ENCODE data around the gene NPIPB13. TPM values are rescaled to one million over a fixed set of nuclear protein-coding genes. Genes with fewer than 3 reads are reported as not detected.
"Not testable (repeated sequence)": the region's sequence is repeated elsewhere in the genome, so short reads cannot be mapped to it uniquely, and the experiment has no call there.

The NPIPB13 gene
- 0.68 TPM in 1 of 2 replicates, not detected in the other for total RNA-seq (2014; rRNA removed; shearing (Covaris generic))

DNA sequence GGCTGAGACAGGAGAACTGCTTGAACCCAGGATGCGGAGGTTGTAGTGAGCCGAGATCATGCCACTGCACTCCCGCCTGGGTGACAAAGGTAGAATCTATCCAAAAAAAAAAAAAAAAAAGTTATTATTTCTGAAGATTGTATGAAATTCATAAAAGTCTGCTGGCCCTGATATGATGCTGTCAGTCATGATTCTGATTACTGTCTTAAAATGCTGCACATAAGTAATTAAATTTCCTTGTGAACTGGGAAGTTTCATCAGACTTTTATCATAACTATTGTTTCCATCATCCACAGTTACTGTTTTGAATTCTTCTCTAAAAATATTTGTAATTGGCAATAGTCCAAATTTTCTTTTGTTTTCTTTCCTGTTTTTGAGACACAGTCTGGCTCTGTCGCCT, at the start of gene NPIPB13:
TSS of gene NPIPB13 (minus strand) at position 101 of the 400 bp plus-strand sequence. CDS start 2,906 bp downstream, outside the sequence.
- in situ Hi-C loops (cut with HindIII; ENCODE audit: low sequenced_read_pairs); DNase-seq (ENCODE audit: low spot score): not testable (repeated sequence)

DNA sequence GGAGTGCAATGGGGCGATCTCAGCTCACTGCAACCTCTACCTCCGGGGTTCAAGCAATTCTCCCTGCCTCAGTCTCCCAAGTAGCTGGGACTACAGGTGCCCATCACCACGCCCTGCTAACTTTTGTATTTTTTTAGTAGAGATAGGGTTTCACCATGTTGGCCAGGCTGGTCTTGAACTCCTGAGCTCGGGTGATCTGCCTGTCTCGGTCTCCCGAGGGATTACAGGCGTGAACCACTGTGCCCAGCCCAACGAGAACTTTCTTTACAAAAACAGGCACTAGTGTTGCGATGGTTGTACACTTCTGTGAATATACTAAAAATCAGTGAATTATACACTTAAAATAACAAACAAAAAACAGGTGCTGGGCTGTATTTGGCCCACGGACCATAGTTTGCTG, 34.1 kb upstream of the NPIPB13 start:
- in situ Hi-C loops (cut with HindIII; ENCODE audit: low sequenced_read_pairs); DNase-seq (ENCODE audit: low spot score): not testable (repeated sequence)

DNA sequence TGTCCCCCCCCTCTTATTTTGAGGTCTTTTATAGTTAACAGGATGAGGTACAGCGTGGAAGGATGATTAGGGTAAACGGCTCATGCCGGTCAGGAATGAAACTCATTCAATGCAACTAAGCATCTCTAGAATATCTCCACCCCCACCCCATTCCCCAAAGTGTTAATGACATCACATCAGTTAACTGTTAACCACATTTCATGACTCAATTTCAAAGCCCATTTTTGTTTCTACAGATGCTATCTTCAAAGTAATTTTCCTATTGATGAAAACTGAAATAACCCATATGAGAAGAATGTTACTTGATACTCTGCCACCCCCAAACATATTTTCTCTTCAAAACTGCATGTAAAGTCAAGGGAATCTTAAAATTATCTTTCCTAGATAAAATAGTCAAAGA, 30.2 kb upstream of the NPIPB13 start:
- in situ Hi-C loops (cut with HindIII; ENCODE audit: low sequenced_read_pairs); DNase-seq (ENCODE audit: low spot score): not testable (repeated sequence)

DNA sequence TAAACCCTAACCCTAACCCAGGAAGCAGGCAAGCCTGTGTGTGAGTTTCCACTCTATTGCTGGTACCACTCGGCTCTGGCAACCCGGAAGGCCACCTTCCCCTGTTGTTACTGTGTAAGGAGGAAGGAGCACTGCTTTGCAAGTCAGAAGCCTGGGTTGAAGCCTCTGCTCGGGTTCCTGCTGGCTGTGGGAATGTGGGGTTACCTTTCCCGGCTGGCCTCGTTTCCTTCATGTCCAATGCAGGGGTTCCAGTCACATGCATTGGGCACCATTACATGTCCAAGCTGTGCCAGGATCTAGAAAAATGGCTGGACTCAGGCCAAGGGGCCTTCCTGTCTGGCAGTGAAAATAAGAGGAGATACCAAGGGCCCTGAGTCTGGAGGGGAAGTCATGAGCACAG, 31.2 kb downstream of the NPIPB13 start:
- DNase-seq (ENCODE audit: low spot score); in situ Hi-C loops (cut with HindIII; ENCODE audit: low sequenced_read_pairs): not testable (repeated sequence)

DNA sequence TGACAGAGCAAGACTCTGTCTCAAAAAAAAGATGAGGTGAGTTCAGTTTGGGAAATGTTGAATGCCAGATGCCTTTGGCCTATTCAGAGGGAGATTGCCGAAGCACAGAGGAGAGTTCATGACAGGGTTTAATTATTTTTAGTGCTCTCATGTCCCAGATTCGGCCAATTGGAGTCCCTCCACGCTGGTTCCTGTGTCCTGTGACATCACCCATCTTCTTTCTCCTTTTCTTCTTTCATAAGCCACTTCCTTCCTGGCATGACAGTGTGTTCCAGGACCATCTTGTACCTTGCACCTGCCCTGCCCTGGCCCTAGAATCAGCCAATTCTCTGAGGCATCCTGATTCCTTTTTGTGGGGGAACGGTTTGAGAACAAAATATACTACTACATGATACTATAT, 36.9 kb downstream of the NPIPB13 start:
- in situ Hi-C loops (cut with HindIII; ENCODE audit: low sequenced_read_pairs); DNase-seq (ENCODE audit: low spot score): not testable (repeated sequence)

DNA sequence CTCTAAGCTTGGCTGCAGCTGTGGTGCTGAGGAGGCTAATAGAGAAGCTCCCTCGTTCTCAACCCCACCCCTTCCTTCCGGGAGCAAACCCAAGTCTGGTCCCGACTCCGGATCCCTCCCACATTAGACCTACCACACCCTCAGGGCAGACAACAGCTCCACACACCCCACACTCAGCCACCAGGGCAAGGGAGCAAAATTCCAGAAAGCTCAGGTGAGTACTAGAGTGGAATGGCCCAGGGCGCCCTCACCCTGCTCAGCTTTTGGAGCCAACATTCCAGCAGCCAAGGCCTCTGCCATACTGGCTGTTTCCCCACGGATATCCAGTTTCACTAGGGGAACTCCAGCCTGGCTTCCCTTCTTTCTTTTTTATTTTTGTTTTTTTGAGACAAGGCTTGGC, 39.2 kb downstream of the NPIPB13 start:
- DNase-seq (ENCODE audit: low spot score); in situ Hi-C loops (cut with HindIII; ENCODE audit: low sequenced_read_pairs): not testable (repeated sequence)

DNA sequence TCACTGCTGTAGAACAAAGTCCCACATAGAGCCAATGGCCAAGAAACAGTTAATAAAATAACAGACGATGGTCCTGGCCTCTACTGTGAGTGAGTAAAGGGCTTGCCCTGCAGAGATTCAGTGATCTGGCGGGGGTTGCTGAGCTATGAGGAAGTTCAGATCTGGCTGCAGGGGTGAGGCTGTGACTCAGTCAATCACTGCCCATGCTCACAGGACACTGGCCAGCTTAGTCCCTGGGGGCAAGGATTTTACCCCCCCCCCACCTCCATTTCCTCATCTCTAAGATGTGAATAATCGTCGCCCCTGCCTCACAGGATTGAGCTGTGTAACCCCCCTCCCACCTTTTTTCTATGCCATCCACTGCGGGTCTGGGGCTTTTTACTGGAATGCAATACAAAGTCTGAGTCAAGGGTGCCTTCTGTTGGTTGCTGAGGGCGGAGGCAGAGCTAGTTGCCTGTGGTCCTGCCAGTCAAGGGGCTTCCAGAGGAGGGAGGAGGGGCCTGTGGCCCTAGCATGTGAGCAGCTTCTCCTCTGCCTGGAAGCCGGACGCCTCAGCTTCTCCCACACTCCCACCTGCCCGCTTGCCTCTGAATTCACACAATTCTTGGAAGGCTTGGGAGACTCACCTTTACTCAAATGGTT, 41.1 kb downstream of the NPIPB13 start:
- DNase-seq (ENCODE audit: low spot score); in situ Hi-C loops (cut with HindIII; ENCODE audit: low sequenced_read_pairs): not testable (repeated sequence)

DNA sequence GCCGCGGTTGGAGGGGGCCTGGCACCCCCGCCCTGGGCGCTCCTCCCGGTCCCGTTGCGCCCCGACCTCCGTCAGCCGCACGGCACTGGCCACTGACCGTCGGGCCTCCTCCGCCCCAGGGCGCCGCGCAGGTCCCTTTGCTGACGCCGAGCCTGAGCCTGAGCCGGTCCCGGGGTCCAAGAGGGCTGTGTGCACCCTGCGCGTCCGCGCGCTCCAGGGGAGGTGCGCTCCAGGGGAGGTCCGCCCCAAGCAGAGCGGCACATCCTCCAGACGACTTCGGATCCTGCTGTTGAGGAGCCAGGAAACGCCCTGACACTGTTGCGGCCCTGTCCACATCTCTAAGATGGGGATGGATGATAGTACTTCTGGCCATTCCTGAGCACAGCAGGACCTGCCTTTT, 42.0 kb downstream of the NPIPB13 start:
- in situ Hi-C loops (cut with HindIII; ENCODE audit: low sequenced_read_pairs), result not testable (repeated sequence)

DNA sequence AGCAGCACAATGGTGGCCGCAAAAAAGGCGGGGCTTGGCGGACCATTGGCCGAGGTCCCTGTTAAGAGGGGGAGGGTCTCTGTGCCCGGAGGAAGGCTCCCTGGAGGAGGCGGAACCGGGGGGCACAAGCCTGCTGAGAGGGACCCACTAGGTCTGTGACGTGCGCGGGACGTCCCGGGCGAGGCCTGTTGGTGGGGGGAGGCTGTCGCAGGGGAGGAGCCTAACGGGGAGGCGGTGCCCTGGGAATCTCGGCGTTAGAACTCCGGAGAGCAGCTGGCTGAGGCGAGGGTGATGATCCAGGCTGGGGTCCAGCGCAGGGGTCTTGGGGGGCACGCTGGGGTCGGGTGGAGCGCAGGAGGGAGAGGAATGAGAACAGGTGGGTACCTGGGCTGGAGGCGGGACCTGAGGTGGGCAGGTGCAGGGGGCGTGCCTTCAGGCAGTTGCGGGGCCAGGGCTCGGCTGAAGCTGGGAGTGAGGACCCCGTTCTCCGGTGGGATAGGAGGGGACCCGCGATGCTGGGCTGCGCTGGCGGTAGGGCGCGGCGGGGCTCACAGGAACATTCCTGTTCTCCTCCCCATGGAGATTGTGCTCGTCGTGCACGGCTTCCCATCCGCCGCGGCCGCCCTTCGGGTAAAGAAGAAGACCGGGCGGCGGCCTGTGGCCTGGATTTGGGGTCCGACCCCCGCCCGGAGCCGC, 42.6 kb downstream of the NPIPB13 start:
- DNase-seq (ENCODE audit: low spot score); in situ Hi-C loops (cut with HindIII; ENCODE audit: low sequenced_read_pairs): not testable (repeated sequence)

More for the DNA sequence above, 42.0 kb downstream of the NPIPB13 start:
- DNase-seq (ENCODE audit: low spot score), result not testable (repeated sequence)

DNA sequence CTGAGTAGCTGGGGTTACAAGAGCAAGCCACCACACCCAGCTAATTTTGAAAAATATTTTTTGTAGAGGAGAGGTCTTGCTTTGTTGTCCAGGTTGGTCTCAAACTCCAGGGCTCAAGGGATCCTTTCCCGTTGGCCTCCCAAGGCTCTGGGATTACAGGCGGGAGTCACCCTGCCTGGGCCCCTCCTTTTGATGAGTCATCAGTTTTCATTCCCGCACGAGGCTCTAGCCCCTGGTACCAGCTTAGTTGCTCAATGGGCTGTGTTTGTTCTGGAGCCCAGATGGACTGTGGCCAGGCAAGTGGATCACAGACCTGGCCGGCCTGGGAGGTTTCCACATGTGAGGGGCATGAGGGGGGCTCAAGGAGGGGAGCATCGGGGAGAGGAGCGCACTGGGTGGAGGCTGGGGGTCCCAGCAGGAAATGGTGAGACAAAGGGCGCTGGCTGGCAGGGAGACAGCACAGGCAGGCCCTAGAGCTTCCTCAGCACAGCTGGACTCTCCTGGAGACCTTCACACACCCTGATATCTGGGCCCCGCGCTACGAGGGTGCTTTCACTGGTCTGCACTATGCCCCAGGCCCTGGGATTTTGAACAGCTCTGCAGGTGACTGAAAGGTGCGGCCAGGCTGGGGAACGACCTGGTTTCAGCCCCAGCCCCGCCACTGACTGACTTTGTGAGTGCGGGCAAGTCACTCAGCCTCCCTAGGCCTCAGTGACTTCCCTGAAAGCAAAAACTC, 48.5 kb downstream of the NPIPB13 start:
- DNase-seq (ENCODE audit: low spot score); in situ Hi-C loops (cut with HindIII; ENCODE audit: low sequenced_read_pairs): not testable (repeated sequence)

DNA sequence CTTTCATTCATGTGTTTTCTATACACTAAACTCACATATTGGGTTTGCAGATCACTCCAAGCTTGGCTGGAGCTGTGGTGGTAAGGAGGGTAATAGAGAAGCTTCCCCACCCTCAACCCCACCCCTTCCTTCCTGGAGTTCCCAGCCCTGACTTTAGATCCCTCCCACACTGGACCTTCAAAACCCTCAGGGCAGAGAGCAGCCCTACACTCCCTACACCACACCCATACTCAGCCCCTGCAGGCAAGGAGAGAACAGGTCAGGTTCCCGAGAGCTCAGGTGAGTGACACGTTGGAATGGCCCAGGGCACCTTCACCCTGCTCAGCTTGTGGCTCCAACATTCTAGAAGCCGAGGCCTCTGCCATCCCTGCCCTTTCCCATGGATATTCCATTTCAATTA, 49.2 kb downstream of the NPIPB13 start, which contains the start of gene SULT1A3:
TSS of gene SULT1A3 (plus strand) at position 207 of the 400 bp plus-strand sequence. CDS start 1,474 bp downstream, outside the sequence.
- in situ Hi-C loops (cut with HindIII; ENCODE audit: low sequenced_read_pairs); DNase-seq (ENCODE audit: low spot score): not testable (repeated sequence)

Other genes starting within 250 kb of the NPIPB13 start
- gene DOC2A, start 237.5 kb downstream of the NPIPB13 start, total RNA-seq (2014; rRNA removed; shearing (Covaris generic)), result not detected in 2 replicates
- not detected in 2 replicates for gene C16orf92, start 225.3 kb downstream of the NPIPB13 start, total RNA-seq (2014; rRNA removed; shearing (Covaris generic))
- gene TLCD3B, start 217.2 kb downstream of the NPIPB13 start, total RNA-seq (2014; rRNA removed; shearing (Covaris generic)), result 1.3 TPM in 1 of 2 replicates, not detected in the other
- gene ALDOA, start 182.7 kb downstream of the NPIPB13 start, total RNA-seq (2014; rRNA removed; shearing (Covaris generic)), result 432 and 515 TPM in 2 replicates
- gene PPP4C, start 172.5 kb downstream of the NPIPB13 start, total RNA-seq (2014; rRNA removed; shearing (Covaris generic)), result 225 and 232 TPM in 2 replicates
- gene TBX6, start 156.6 kb downstream of the NPIPB13 start, total RNA-seq (2014; rRNA removed; shearing (Covaris generic)), result not detected in 2 replicates
- not detected in 2 replicates for gene YPEL3, start 152.3 kb downstream of the NPIPB13 start, total RNA-seq (2014; rRNA removed; shearing (Covaris generic))
- gene GDPD3, start 134.9 kb downstream of the NPIPB13 start, total RNA-seq (2014; rRNA removed; shearing (Covaris generic)), result 0.12 TPM in 1 of 2 replicates, not detected in the other
- gene MAPK3, start 125.3 kb downstream of the NPIPB13 start, total RNA-seq (2014; rRNA removed; shearing (Covaris generic)), result 34.6 and 37.0 TPM in 2 replicates
- gene CORO1A, start 64.9 kb downstream of the NPIPB13 start, total RNA-seq (2014; rRNA removed; shearing (Covaris generic)), result 35.9 and 41.8 TPM in 2 replicates
- gene BOLA2B, start 54.8 kb downstream of the NPIPB13 start, total RNA-seq (2014; rRNA removed; shearing (Covaris generic)), result 39.0 and 103 TPM in 2 replicates
- gene SLX1A, start 54.6 kb downstream of the NPIPB13 start, total RNA-seq (2014; rRNA removed; shearing (Covaris generic)), result 57.9 and 108 TPM in 2 replicates
- gene SULT1A3, start 49.2 kb downstream of the NPIPB13 start, total RNA-seq (2014; rRNA removed; shearing (Covaris generic)), result 0.75 and 7.5 TPM in 2 replicates
- gene CD2BP2, start 106.8 kb upstream of the NPIPB13 start, total RNA-seq (2014; rRNA removed; shearing (Covaris generic)), result 82.4 and 84.3 TPM in 2 replicates
- gene TBC1D10B, start 122.0 kb upstream of the NPIPB13 start, total RNA-seq (2014; rRNA removed; shearing (Covaris generic)), result 43.3 and 59.8 TPM in 2 replicates
- 0.58 TPM in 1 of 2 replicates, not detected in the other for gene MYL11, start 126.3 kb upstream of the NPIPB13 start, total RNA-seq (2014; rRNA removed; shearing (Covaris generic))
- gene SEPTIN1, start 134.1 kb upstream of the NPIPB13 start, total RNA-seq (2014; rRNA removed; shearing (Covaris generic)), result 0.10 and 0.86 TPM in 2 replicates
- 30.4 and 41.8 TPM in 2 replicates for gene ZNF48, start 146.9 kb upstream of the NPIPB13 start, total RNA-seq (2014; rRNA removed; shearing (Covaris generic))
- gene ZNF771, start 159.1 kb upstream of the NPIPB13 start, total RNA-seq (2014; rRNA removed; shearing (Covaris generic)), result 31.6 and 41.2 TPM in 2 replicates
- gene DCTPP1, start 181.6 kb upstream of the NPIPB13 start, total RNA-seq (2014; rRNA removed; shearing (Covaris generic)), result 92.0 and 127 TPM in 2 replicates
- 64.0 and 83.6 TPM in 2 replicates for gene SEPHS2, start 197.4 kb upstream of the NPIPB13 start, total RNA-seq (2014; rRNA removed; shearing (Covaris generic))
- gene ITGAL, start 224.3 kb upstream of the NPIPB13 start, total RNA-seq (2014; rRNA removed; shearing (Covaris generic)), result not detected in 2 replicates

All from G401 (cell line).